ENCODE results near the gene CFAP206. TPM values are rescaled to one million over a fixed set of nuclear protein-coding genes. Genes with fewer than 3 reads are reported as not detected.

The CFAP206 gene
- total RNA-seq (ENCODE audit: low replicate concordance) = 0.23 and 0.59 TPM in 2 replicates

GRCh38 chr6:87407901-87408720 lies at the start of gene CFAP206:
TSS of gene CFAP206 (plus strand) at chr6:87407972. CDS start at chr6:87409840, 1,868 bp downstream.

GRCh38 chr6:87472525-87473418 lies 65.0 kb downstream of the CFAP206 start, which contains the start of gene SLC35A1:
TSS of gene SLC35A1 (plus strand) at chr6:87472974. CDS start at chr6:87473004, 30 bp downstream.

Other genes starting within 250 kb of the CFAP206 start
- gene SMIM8, start 85.4 kb upstream of the CFAP206 start, total RNA-seq (ENCODE audit: low replicate concordance) = 3.1 and 4.1 TPM in 2 replicates
- not detected in 2 replicates for gene GJB7, start 78.7 kb upstream of the CFAP206 start, total RNA-seq (ENCODE audit: low replicate concordance)
- 0.83 and 0.94 TPM in 2 replicates for gene C6orf163, start 63.2 kb upstream of the CFAP206 start, total RNA-seq (ENCODE audit: low replicate concordance)
- gene SLC35A1, start 65.0 kb downstream of the CFAP206 start, total RNA-seq (ENCODE audit: low replicate concordance) = 8.9 and 19.1 TPM in 2 replicates
- 23.9 and 36.5 TPM in 2 replicates for gene RARS2, start 182.0 kb downstream of the CFAP206 start, total RNA-seq (ENCODE audit: low replicate concordance)
- 12.6 and 15.9 TPM in 2 replicates for gene ORC3, start 182.2 kb downstream of the CFAP206 start, total RNA-seq (ENCODE audit: low replicate concordance)